Heart left ventricle (tissue), 13 donors: ENCODE measurements around the gene SLC9C2.

ENCODE experiments used
- POLR2A ChIP-seq, 2 donors: fragments of 450-650 bp; IDR thresholded peaks; one replicate each; pipeline ENCODE4 v1.6.1; 2017; ENCODE audit warnings: antibody characterized with exemption in 2 of 2, mild to moderate bottlenecking in 2 of 2, moderate library complexity in 2 of 2
- TF ChIP-seq, protein P1 (sequence below), 12 donors: fragments of 200-600 bp; sonication (generic) in 4 of 12; IDR thresholded peaks; one replicate each; pipeline versions ENCODE4 v1.5.0 to v1.8.0; 2018 to 2022; ENCODE audit warnings: antibody characterized with exemption in 12 of 12, mild to moderate bottlenecking in 5 of 12
- donor health status: ischemic (EF 13 %, LVEDD 7.1; RV severe dilation, severe dysfunction).
- donor health status: DM: no; HTN: yes; CAD: no.
- donor health status: DM: no; HTN: no; CAD: no.
- donor health status: ischemic (EF 25% LVEDD 6.9; RV normal size, moderate dysfunction).
- donor health status: ischemic (EF 25% LVEDD 5.7; RV mildly dilated, moderate dysfunction).
- donor health status: ischemic (EF 35%, LVEDD 5.7; RV mildly dilated, moderate dysfunction).
- donor health status: nonischemic (EF 11% LVEDD 7.7; RV severe dilation, severe dysfunction).
- donor health status: DM: yes; HTN: yes; CAD: no.
- donor health status: PGD.
- donor health status: ischemic (EF 29% LVEDD 5.4; RV normal size, mild dysfunction).
- donor health status: nonischemic (EF 23%, LVEDD 6.1; RV moderate dilation, normal function).

DNA sequence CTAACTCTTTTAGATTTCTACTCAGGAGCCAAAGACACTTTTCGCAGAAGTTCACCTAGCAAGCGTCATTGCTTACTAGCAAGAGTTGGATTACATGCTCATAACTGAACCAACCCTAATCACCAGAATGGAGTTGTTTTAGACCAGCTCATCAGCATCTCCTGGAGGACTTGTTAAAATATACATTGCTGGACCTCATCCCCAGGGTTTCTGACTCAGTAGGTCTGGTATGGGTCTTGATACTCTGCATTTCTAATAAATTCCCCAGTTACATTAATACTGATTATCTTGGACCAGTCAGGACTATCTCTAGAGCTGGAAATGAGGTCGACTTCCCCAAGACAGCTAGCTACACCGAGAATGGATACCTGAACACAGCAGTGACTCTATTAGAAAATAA, 135.4 kb downstream of the SLC9C2 start:
- TF ChIP-seq, protein P1, sequence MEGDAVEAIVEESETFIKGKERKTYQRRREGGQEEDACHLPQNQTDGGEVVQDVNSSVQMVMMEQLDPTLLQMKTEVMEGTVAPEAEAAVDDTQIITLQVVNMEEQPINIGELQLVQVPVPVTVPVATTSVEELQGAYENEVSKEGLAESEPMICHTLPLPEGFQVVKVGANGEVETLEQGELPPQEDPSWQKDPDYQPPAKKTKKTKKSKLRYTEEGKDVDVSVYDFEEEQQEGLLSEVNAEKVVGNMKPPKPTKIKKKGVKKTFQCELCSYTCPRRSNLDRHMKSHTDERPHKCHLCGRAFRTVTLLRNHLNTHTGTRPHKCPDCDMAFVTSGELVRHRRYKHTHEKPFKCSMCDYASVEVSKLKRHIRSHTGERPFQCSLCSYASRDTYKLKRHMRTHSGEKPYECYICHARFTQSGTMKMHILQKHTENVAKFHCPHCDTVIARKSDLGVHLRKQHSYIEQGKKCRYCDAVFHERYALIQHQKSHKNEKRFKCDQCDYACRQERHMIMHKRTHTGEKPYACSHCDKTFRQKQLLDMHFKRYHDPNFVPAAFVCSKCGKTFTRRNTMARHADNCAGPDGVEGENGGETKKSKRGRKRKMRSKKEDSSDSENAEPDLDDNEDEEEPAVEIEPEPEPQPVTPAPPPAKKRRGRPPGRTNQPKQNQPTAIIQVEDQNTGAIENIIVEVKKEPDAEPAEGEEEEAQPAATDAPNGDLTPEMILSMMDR (IDR thresholded peaks at IDR 0.05) = no peak
- no peak for TF ChIP-seq POLR2A (IDR thresholded peaks at IDR 0.05)
